Measurements from ENCODE around the gene UNC45A. TPM values are rescaled to one million over a fixed set of nuclear protein-coding genes. Genes with fewer than 3 reads are reported as not detected.

The UNC45A gene
- total and polyA plus RNA-seq, 2 of the 13 experiments (the other 11 are each of a cell fraction or from before 2014, with no cell fraction given): 33.8 to 39.7 TPM

DNA sequence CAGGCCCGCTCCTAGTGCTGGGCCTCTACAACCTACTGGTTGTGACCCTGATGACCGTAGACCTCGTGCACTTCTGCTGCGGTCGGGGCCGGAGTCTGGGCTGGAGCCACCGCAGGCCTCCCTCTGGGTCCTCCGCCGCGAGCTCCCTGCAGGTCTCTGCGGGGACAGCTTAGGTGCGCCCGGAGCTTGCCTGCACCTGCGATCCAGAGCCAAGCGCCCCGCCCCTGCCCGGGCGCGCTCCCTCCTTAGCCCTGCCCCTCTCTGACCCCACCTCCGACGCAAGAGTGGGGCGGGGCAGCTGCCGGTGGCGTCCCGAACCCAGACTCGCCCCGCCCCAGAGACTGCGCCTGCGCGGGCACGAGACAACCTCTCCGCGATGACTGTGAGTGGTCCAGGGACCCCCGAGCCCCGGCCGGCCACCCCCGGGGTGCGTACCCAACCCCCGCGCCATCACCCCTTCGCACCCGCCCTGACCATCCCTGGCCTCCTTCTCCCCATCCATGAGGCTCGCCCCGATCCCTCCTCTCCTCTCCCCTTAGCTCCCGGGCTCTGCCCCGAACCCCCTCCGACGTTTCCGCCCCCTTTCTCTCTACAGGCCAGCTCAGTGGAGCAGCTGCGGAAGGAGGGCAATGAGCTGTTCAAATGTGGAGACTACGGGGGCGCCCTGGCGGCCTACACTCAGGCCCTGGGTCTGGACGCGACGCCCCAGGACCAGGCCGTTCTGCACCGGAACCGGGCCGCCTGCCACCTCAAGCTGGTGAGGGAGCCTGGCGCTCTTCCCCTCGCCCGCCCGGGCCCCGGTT is at the start of gene UNC45A (continued):
- TF ChIP-seq, protein P1, sequence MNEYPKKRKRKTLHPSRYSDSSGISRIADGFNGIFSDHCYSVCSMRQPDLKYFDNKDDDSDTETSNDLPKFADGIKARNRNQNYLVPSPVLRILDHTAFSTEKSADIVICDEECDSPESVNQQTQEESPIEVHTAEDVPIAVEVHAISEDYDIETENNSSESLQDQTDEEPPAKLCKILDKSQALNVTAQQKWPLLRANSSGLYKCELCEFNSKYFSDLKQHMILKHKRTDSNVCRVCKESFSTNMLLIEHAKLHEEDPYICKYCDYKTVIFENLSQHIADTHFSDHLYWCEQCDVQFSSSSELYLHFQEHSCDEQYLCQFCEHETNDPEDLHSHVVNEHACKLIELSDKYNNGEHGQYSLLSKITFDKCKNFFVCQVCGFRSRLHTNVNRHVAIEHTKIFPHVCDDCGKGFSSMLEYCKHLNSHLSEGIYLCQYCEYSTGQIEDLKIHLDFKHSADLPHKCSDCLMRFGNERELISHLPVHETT (CRISPR knock-in tag; conservative IDR thresholded peaks at IDR 0.05): no peak
- TF ChIP-seq, protein P2, sequence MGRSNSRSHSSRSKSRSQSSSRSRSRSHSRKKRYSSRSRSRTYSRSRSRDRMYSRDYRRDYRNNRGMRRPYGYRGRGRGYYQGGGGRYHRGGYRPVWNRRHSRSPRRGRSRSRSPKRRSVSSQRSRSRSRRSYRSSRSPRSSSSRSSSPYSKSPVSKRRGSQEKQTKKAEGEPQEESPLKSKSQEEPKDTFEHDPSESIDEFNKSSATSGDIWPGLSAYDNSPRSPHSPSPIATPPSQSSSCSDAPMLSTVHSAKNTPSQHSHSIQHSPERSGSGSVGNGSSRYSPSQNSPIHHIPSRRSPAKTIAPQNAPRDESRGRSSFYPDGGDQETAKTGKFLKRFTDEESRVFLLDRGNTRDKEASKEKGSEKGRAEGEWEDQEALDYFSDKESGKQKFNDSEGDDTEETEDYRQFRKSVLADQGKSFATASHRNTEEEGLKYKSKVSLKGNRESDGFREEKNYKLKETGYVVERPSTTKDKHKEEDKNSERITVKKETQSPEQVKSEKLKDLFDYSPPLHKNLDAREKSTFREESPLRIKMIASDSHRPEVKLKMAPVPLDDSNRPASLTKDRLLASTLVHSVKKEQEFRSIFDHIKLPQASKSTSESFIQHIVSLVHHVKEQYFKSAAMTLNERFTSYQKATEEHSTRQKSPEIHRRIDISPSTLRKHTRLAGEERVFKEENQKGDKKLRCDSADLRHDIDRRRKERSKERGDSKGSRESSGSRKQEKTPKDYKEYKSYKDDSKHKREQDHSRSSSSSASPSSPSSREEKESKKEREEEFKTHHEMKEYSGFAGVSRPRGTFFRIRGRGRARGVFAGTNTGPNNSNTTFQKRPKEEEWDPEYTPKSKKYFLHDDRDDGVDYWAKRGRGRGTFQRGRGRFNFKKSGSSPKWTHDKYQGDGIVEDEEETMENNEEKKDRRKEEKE (IDR thresholded peaks at IDR 0.05): no peak
- no peak for TF ChIP-seq ZMYM3 (CRISPR knock-in tag; IDR thresholded peaks at IDR 0.05)
- TF ChIP-seq GZF1 (CRISPR knock-in tag; IDR thresholded peaks at IDR 0.05): no peak
- no peak for TF ChIP-seq ZC3H4 (CRISPR knock-in tag; IDR thresholded peaks at IDR 0.05; ENCODE audit: borderline replicate concordance)
- TF ChIP-seq ZNF468 (CRISPR knock-in tag; IDR thresholded peaks at IDR 0.05): no peak
- TF ChIP-seq MATR3 (CRISPR knock-in tag; IDR thresholded peaks at IDR 0.05): no peak
- TF ChIP-seq, protein P3, sequence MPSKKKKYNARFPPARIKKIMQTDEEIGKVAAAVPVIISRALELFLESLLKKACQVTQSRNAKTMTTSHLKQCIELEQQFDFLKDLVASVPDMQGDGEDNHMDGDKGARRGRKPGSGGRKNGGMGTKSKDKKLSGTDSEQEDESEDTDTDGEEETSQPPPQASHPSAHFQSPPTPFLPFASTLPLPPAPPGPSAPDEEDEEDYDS (CRISPR knock-in tag; IDR thresholded peaks at IDR 0.05): peak; percentile 87
- TF ChIP-seq, protein P4, sequence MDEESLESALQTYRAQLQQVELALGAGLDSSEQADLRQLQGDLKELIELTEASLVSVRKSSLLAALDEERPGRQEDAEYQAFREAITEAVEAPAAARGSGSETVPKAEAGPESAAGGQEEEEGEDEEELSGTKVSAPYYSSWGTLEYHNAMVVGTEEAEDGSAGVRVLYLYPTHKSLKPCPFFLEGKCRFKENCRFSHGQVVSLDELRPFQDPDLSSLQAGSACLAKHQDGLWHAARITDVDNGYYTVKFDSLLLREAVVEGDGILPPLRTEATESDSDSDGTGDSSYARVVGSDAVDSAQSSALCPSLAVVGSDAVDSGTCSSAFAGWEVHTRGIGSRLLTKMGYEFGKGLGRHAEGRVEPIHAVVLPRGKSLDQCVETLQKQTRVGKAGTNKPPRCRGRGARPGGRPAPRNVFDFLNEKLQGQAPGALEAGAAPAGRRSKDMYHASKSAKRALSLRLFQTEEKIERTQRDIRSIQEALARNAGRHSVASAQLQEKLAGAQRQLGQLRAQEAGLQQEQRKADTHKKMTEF (CRISPR knock-in tag; IDR thresholded peaks at IDR 0.05): no peak
- TF ChIP-seq, protein P5, sequence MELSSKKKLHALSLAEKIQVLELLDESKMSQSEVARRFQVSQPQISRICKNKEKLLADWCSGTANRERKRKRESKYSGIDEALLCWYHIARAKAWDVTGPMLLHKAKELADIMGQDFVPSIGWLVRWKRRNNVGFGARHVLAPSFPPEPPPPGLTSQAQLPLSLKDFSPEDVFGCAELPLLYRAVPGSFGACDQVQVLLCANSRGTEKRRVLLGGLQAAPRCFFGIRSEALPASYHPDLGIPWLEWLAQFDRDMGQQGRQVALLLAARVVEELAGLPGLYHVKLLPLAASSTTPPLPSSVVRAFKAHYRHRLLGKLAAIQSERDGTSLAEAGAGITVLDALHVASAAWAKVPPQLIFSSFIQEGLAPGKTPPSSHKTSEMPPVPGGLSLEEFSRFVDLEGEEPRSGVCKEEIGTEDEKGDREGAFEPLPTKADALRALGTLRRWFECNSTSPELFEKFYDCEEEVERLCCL (CRISPR knock-in tag; IDR thresholded peaks at IDR 0.05; ENCODE audit: borderline replicate concordance): no peak
- TF ChIP-seq, protein P6, sequence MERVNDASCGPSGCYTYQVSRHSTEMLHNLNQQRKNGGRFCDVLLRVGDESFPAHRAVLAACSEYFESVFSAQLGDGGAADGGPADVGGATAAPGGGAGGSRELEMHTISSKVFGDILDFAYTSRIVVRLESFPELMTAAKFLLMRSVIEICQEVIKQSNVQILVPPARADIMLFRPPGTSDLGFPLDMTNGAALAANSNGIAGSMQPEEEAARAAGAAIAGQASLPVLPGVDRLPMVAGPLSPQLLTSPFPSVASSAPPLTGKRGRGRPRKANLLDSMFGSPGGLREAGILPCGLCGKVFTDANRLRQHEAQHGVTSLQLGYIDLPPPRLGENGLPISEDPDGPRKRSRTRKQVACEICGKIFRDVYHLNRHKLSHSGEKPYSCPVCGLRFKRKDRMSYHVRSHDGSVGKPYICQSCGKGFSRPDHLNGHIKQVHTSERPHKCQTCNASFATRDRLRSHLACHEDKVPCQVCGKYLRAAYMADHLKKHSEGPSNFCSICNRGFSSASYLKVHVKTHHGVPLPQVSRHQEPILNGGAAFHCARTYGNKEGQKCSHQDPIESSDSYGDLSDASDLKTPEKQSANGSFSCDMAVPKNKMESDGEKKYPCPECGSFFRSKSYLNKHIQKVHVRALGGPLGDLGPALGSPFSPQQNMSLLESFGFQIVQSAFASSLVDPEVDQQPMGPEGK (CRISPR knock-in tag; IDR thresholded peaks at IDR 0.05): peak; percentile 44
- TF ChIP-seq, protein P7, sequence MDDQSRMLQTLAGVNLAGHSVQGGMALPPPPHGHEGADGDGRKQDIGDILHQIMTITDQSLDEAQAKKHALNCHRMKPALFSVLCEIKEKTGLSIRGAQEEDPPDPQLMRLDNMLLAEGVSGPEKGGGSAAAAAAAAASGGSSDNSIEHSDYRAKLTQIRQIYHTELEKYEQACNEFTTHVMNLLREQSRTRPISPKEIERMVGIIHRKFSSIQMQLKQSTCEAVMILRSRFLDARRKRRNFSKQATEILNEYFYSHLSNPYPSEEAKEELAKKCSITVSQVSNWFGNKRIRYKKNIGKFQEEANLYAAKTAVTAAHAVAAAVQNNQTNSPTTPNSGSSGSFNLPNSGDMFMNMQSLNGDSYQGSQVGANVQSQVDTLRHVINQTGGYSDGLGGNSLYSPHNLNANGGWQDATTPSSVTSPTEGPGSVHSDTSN (CRISPR knock-in tag; IDR thresholded peaks at IDR 0.05; ENCODE audit: borderline replicate concordance): no peak
- no peak for TF ChIP-seq REL (CRISPR knock-in tag; conservative IDR thresholded peaks at IDR 0.05)
- TF ChIP-seq ETV5 (CRISPR knock-in tag; IDR thresholded peaks at IDR 0.05; ENCODE audit: borderline replicate concordance): no peak; the same call in 1 of the 2 replicates
- TF ChIP-seq ZFP37 (CRISPR knock-in tag; IDR thresholded peaks at IDR 0.05; ENCODE audit: borderline replicate concordance): no peak
- TF ChIP-seq ADNP (CRISPR knock-in tag; IDR thresholded peaks at IDR 0.05): no peak
- no peak for TF ChIP-seq KDM6A (CRISPR knock-in tag; IDR thresholded peaks at IDR 0.05; ENCODE audit: low read depth)
- no peak for TF ChIP-seq HMG20A (CRISPR knock-in tag; IDR thresholded peaks at IDR 0.05; ENCODE audit: borderline replicate concordance)

Measured in HepG2 (cell line).